Immature natural killer cell (primary cell): ENCODE data around the gene SYT5. TPM values are rescaled to one million over a fixed set of nuclear protein-coding genes. Genes with fewer than 3 reads are reported as not detected.

Source experiments
- DNase-seq, 3 donors: peaks; one replicate each; pipeline ENCODE4 v3.0.0; 2022; ENCODE audit warnings: mixed read lengths in 1 of 3
- H3K27ac Mint-ChIP-seq, 6 donors: one replicate each; pipeline ENCODE4 v1.8.0; 2020; ENCODE audit warnings: mixed read lengths in 6 of 6, mild to moderate bottlenecking in 5 of 6, inconsistent platforms in 4 of 6, moderate library complexity in 3 of 6
- H3K27me3 Mint-ChIP-seq, 3 donors: one replicate each; pipeline ENCODE4 v1.8.0; 2020 to 2021; ENCODE audit warnings: low read depth in 3 of 3, mild to moderate bottlenecking in 3 of 3, mixed read lengths in 3 of 3, moderate library complexity in 3 of 3, inconsistent platforms in 1 of 3
- H3K36me3 Mint-ChIP-seq, 3 donors: one replicate each; pipeline ENCODE4 v1.8.0; 2020; ENCODE audit warnings: mixed read lengths in 3 of 3, inconsistent platforms in 2 of 3, mild to moderate bottlenecking in 2 of 3
- H3K4me1 Mint-ChIP-seq, 2 donors: one replicate each; pipeline ENCODE4 v1.8.0; 2020; ENCODE audit warnings: inconsistent platforms in 2 of 2, mild to moderate bottlenecking in 2 of 2, mixed read lengths in 2 of 2, moderate library complexity in 1 of 2
- H3K4me3 Mint-ChIP-seq, 5 donors: one replicate each; pipeline ENCODE4 v1.8.0; 2020; ENCODE audit warnings: mild to moderate bottlenecking in 5 of 5, mixed read lengths in 5 of 5, inconsistent platforms in 3 of 5, moderate library complexity in 3 of 5
- H3K9me3 Mint-ChIP-seq, 6 donors: one replicate each; pipeline ENCODE4 v1.8.0; 2020; ENCODE audit warnings: mild to moderate bottlenecking in 6 of 6, mixed read lengths in 6 of 6, inconsistent platforms in 4 of 6, moderate library complexity in 3 of 6
- polyA plus RNA-seq, 3 donors: library from polyadenylated mRNA; unstranded; fragments of 300-500 nt; fragmentation: Illumina TruSeq; gene quantifications; one replicate each; pipeline ENCODE4 v1.2.3, GENCODE V29; 2021

Gene SYT5
- polyA plus RNA-seq, 3 donors from 2014 or later, result 0.55 to 0.96 TPM; not detected in 1

- no peak overlapping the region for H3K4me3 Mint-ChIP-seq
- no peaks in the 10 kb centered on the region for H3K4me1 Mint-ChIP-seq
These were observed 16.7 kb upstream of the SYT5 start for GRCh38 chr19:55196803-55197202.

GRCh38 chr19:55193481-55193880 lies 13.4 kb upstream of the SYT5 start:
- Mint-ChIP-seq H3K36me3 (no peaks in the 10 kb centered on the region), H3K27me3 (peaks cover 0 to 4% (median 3%) of the 10 kb centered on the region in 3 donors), H3K4me3 (no peak overlapping the region), H3K27ac (no peak overlapping the region), H3K4me1 (peaks cover 0 to 2% of the 10 kb centered on the region in 2 donors), H3K9me3 (no peaks in the 10 kb centered on the region)
- no peak for DNase-seq

More at GRCh38 chr19:55196803-55197202, 16.7 kb upstream of the SYT5 start:
- no peaks in the 10 kb centered on the region for H3K36me3 Mint-ChIP-seq
- peaks cover 0 to 7% (median 4%) of the 10 kb centered on the region in 3 donors for H3K27me3 Mint-ChIP-seq
- DNase-seq, result no peak
- no peak overlapping the region for H3K27ac Mint-ChIP-seq
- no peaks in the 10 kb centered on the region for H3K9me3 Mint-ChIP-seq

- no peak overlapping the region for H3K27ac Mint-ChIP-seq
- peaks cover 0 to 6% (median 5%) of the 10 kb centered on the region in 3 donors for H3K27me3 Mint-ChIP-seq
- DNase-seq, result no peak
- no peaks in the 10 kb centered on the region for H3K36me3 Mint-ChIP-seq
- H3K4me1 Mint-ChIP-seq, result peaks cover 0 to 3% of the 10 kb centered on the region in 2 donors
- no peak overlapping the region for H3K4me3 Mint-ChIP-seq
- no peaks in the 10 kb centered on the region for H3K9me3 Mint-ChIP-seq
These were observed 9.3 kb upstream of the SYT5 start for GRCh38 chr19:55189403-55189835.

GRCh38 chr19:55188625-55189024 lies 8.5 kb upstream of the SYT5 start:
- Mint-ChIP-seq H3K4me3 (peak overlapping the region in 1 of 5 donors; percentile 27), H3K36me3 (no peaks in the 10 kb centered on the region)
- DNase-seq, result no peak

GRCh38 chr19:55186080-55186479 lies 6.0 kb upstream of the SYT5 start:
- no peak overlapping the region for H3K27ac Mint-ChIP-seq
- H3K36me3 Mint-ChIP-seq, result no peaks in the 10 kb centered on the region
- H3K4me1 Mint-ChIP-seq, result peaks cover 0 to 3% of the 10 kb centered on the region in 2 donors
- DNase-seq, result no peak
- no peaks in the 10 kb centered on the region for H3K9me3 Mint-ChIP-seq
- H3K4me3 Mint-ChIP-seq, result no peak overlapping the region
- H3K27me3 Mint-ChIP-seq, result peaks cover 2 to 17% (median 8%) of the 10 kb centered on the region in 3 donors

More at GRCh38 chr19:55188625-55189024, 8.5 kb upstream of the SYT5 start:
- Mint-ChIP-seq H3K4me1 (peaks cover 0 to 3% of the 10 kb centered on the region in 2 donors), H3K27me3 (peaks cover 0 to 7% (median 3%) of the 10 kb centered on the region in 3 donors), H3K27ac (peak overlapping the region in 1 of 6 donors; percentile 16), H3K9me3 (no peaks in the 10 kb centered on the region)

- no peak overlapping the region for H3K4me3 Mint-ChIP-seq
- H3K27me3 Mint-ChIP-seq, result peaks cover 21 to 48% (median 23%) of the 10 kb centered on the region in 3 donors
- no peak for DNase-seq
- H3K4me1 Mint-ChIP-seq, result peaks cover 17 to 21% of the 10 kb centered on the region in 2 donors
- H3K27ac Mint-ChIP-seq, result no peak overlapping the region
- H3K36me3 Mint-ChIP-seq, result no peaks in the 10 kb centered on the region
- H3K9me3 Mint-ChIP-seq, result peaks cover 0 to 4% (median 0%) of the 10 kb centered on the region in 6 donors
These were observed 1.7 kb upstream of the SYT5 start for GRCh38 chr19:55181740-55182139.

GRCh38 chr19:55178781-55179599 lies 1.1 kb downstream of the SYT5 start:
- Mint-ChIP-seq H3K36me3 (no peaks in the 10 kb centered on the region), H3K4me3 (peak overlapping the region; percentile 78 to 91 (median 83)), H3K9me3 (peaks cover 0 to 6% (median 0%) of the 10 kb centered on the region in 6 donors), H3K27ac (peak overlapping the region; percentile 62 to 96 (median 92)), H3K4me1 (peaks cover 25 to 27% of the 10 kb centered on the region in 2 donors), H3K27me3 (peaks cover 28 to 56% (median 31%) of the 10 kb centered on the region in 3 donors)
- peak; percentile 95 to 96 (median 96) for DNase-seq

GRCh38 chr19:55176076-55176475 lies 4.0 kb downstream of the SYT5 start:
- Mint-ChIP-seq H3K27me3 (peaks cover 37 to 57% (median 38%) of the 10 kb centered on the region in 3 donors), H3K4me1 (peaks cover 27 to 33% of the 10 kb centered on the region in 2 donors), H3K4me3 (peak overlapping the region in 1 of 5 donors; percentile 4), H3K27ac (peak overlapping the region in 2 of 6 donors; percentile 31 to 88), H3K9me3 (peaks cover 0 to 6% (median 0%) of the 10 kb centered on the region in 6 donors), H3K36me3 (no peaks in the 10 kb centered on the region)
- DNase-seq, result no peak

- Mint-ChIP-seq H3K36me3 (no peaks in the 10 kb centered on the region), H3K27ac (no peak overlapping the region), H3K9me3 (peaks cover 0 to 5% (median 0%) of the 10 kb centered on the region in 6 donors), H3K4me1 (peaks cover 27 to 29% of the 10 kb centered on the region in 2 donors), H3K27me3 (peaks cover 33 to 57% (median 38%) of the 10 kb centered on the region in 3 donors), H3K4me3 (peak overlapping the region in 2 of 5 donors; percentile 26 to 35)
- no peak for DNase-seq
These were observed 4.8 kb downstream of the SYT5 start for GRCh38 chr19:55175117-55175867.

GRCh38 chr19:55174425-55175116 lies 5.5 kb downstream of the SYT5 start:
- Mint-ChIP-seq H3K27ac (peak overlapping the region in 1 of 6 donors; percentile 53), H3K36me3 (no peaks in the 10 kb centered on the region), H3K27me3 (peaks cover 28 to 52% (median 37%) of the 10 kb centered on the region in 3 donors), H3K4me1 (peaks cover 23 to 25% of the 10 kb centered on the region in 2 donors), H3K4me3 (peak overlapping the region; percentile 73 to 78 (median 75)), H3K9me3 (peaks cover 0 to 4% (median 0%) of the 10 kb centered on the region in 6 donors)
- no peak for DNase-seq

- Mint-ChIP-seq H3K27me3 (peaks cover 23 to 51% (median 33%) of the 10 kb centered on the region in 3 donors), H3K9me3 (peaks cover 0 to 4% (median 0%) of the 10 kb centered on the region in 6 donors), H3K27ac (no peak overlapping the region), H3K4me1 (peaks cover 16 to 19% of the 10 kb centered on the region in 2 donors), H3K36me3 (no peaks in the 10 kb centered on the region), H3K4me3 (peak overlapping the region; percentile 73 to 78 (median 75))
- DNase-seq, result peak in 2 of 3 donors; percentile 24 to 25
These were observed 6.2 kb downstream of the SYT5 start for GRCh38 chr19:55173714-55174409.

GRCh38 chr19:55173186-55173713 lies 6.8 kb downstream of the SYT5 start:
- Mint-ChIP-seq H3K27me3 (peaks cover 23 to 44% (median 33%) of the 10 kb centered on the region in 3 donors), H3K4me3 (peak overlapping the region; percentile 69 to 75 (median 75)), H3K36me3 (no peaks in the 10 kb centered on the region), H3K27ac (peak overlapping the region in 1 of 6 donors; percentile 9), H3K4me1 (peaks cover 10 to 14% of the 10 kb centered on the region in 2 donors), H3K9me3 (peaks cover 0 to 4% (median 0%) of the 10 kb centered on the region in 6 donors)
- DNase-seq, result no peak
